GM19397 (cell line): Measurements from ENCODE around the gene SLCO2B1.

Experiments
- ATAC-seq: cut with Tn5 transposase; IDR thresholded peaks from one replicate; pipeline ENCODE4 v1.9.1; 2021; ENCODE audit warnings: mild to moderate bottlenecking, moderate library complexity; ENCODE audit not compliant: unreplicated experiment

SLCO2B1 gene

GRCh38 chr11:75245356-75246005, 94.6 kb downstream of the SLCO2B1 start:
- no peak for ATAC-seq

- ATAC-seq, result no peak
Measured at GRCh38 chr11:75246006-75246670, 95.2 kb downstream of the SLCO2B1 start.

- ATAC-seq, result no peak
Measured at GRCh38 chr11:75246671-75247350, 95.9 kb downstream of the SLCO2B1 start.

- ATAC-seq, result no peak
Measured at GRCh38 chr11:75248924-75249256, 98.0 kb downstream of the SLCO2B1 start.

- no peak for ATAC-seq
Measured at GRCh38 chr11:75249704-75250103, 98.8 kb downstream of the SLCO2B1 start.

- ATAC-seq, result no peak
Measured at GRCh38 chr11:75254326-75254725, 103.4 kb downstream of the SLCO2B1 start.
